Subcutaneous abdominal adipose tissue (tissue), 5 donors: ENCODE measurements around the gene LARP6.

Experiments used
- H3K27ac ChIP-seq: one replicate; pipeline ENCODE4 v1.7.0; 2013; ENCODE audit warnings: low read depth, mild to moderate bottlenecking, inconsistent platforms, low read length, moderate library complexity
- H3K27me3 ChIP-seq, 5 donors: one replicate each; pipeline ENCODE4 v1.7.0; 2013; ENCODE audit warnings: low read length in 5 of 5, inconsistent platforms in 1 of 5; ENCODE audit not compliant: control insufficient read depth in 5 of 5, insufficient read depth in 4 of 5
- H3K36me3 ChIP-seq, 5 donors: one replicate each; pipeline ENCODE4 v1.7.0; 2013; ENCODE audit warnings: low read length in 5 of 5; ENCODE audit not compliant: control insufficient read depth in 5 of 5, insufficient read depth in 5 of 5
- H3K4me1 ChIP-seq, 5 donors: one replicate each; pipeline ENCODE4 v1.7.0; 2013; ENCODE audit warnings: low read length in 5 of 5, mild to moderate bottlenecking in 3 of 5, moderate library complexity in 1 of 5; ENCODE audit not compliant: control insufficient read depth in 5 of 5, insufficient read depth in 5 of 5
- H3K4me3 ChIP-seq, 5 donors: one replicate each; pipeline ENCODE4 v1.7.0; 2013; ENCODE audit warnings: low read length in 5 of 5, low read depth in 1 of 5
- H3K9ac ChIP-seq, 5 donors: one replicate each; pipeline ENCODE4 v1.7.0; 2013; ENCODE audit warnings: low read length in 5 of 5, mild to moderate bottlenecking in 4 of 5, moderate library complexity in 3 of 5
- H3K9me3 ChIP-seq, 5 donors: one replicate each; pipeline ENCODE4 v1.7.0; 2013; ENCODE audit warnings: low read length in 5 of 5; ENCODE audit not compliant: control insufficient read depth in 5 of 5
- donor health status: healthy.
- donor health status: healthy.
- donor health status: healthy.
- donor health status: healthy.
- donor health status: healthy.

Gene LARP6

GRCh38 chr15:70799667-70800450 is 54.1 kb downstream of the LARP6 start:
- H3K4me3 ChIP-seq: no peak overlapping the region

GRCh38 chr15:70797464-70797863 is 56.5 kb downstream of the LARP6 start:
- no peaks in the 10 kb centered on the region for H3K36me3 ChIP-seq
- no peaks in the 10 kb centered on the region for H3K9me3 ChIP-seq
- no peak overlapping the region for H3K27ac ChIP-seq
- H3K27me3 ChIP-seq: no peaks in the 10 kb centered on the region
- H3K4me3 ChIP-seq: no peak overlapping the region
- peaks cover 2 to 16% (median 12%) of the 10 kb centered on the region in 5 donors for H3K4me1 ChIP-seq
- H3K9ac ChIP-seq: no peak overlapping the region

More at GRCh38 chr15:70799667-70800450, 54.1 kb downstream of the LARP6 start:
- no peaks in the 10 kb centered on the region for H3K27me3 ChIP-seq
- H3K27ac ChIP-seq: peak overlapping the region; percentile 14
- no peak overlapping the region for H3K9ac ChIP-seq
- H3K4me1 ChIP-seq: peaks cover 2 to 16% (median 12%) of the 10 kb centered on the region in 5 donors
- no peaks in the 10 kb centered on the region for H3K36me3 ChIP-seq
- H3K9me3 ChIP-seq: no peaks in the 10 kb centered on the region

- H3K9ac ChIP-seq: no peak overlapping the region
- H3K9me3 ChIP-seq: no peaks in the 10 kb centered on the region
- H3K4me1 ChIP-seq: peaks cover 2 to 16% (median 12%) of the 10 kb centered on the region in 5 donors
- no peak overlapping the region for H3K27ac ChIP-seq
- no peaks in the 10 kb centered on the region for H3K36me3 ChIP-seq
- H3K27me3 ChIP-seq: no peaks in the 10 kb centered on the region
- no peak overlapping the region for H3K4me3 ChIP-seq
Measured at GRCh38 chr15:70796516-70797310, 57.2 kb downstream of the LARP6 start.

- H3K27me3 ChIP-seq: no peaks in the 10 kb centered on the region
- H3K9ac ChIP-seq: no peak overlapping the region
- peaks cover 0 to 8% (median 8%) of the 10 kb centered on the region in 5 donors for H3K4me1 ChIP-seq
- no peak overlapping the region for H3K4me3 ChIP-seq
- no peaks in the 10 kb centered on the region for H3K9me3 ChIP-seq
- H3K27ac ChIP-seq: no peak overlapping the region
- H3K36me3 ChIP-seq: no peaks in the 10 kb centered on the region
Measured at GRCh38 chr15:70795311-70795665, 58.7 kb downstream of the LARP6 start.

- H3K27ac ChIP-seq: no peak overlapping the region
- no peak overlapping the region for H3K4me3 ChIP-seq
- peaks cover 0 to 3% (median 3%) of the 10 kb centered on the region in 5 donors for H3K4me1 ChIP-seq
- no peaks in the 10 kb centered on the region for H3K9me3 ChIP-seq
- no peaks in the 10 kb centered on the region for H3K27me3 ChIP-seq
- no peak overlapping the region for H3K9ac ChIP-seq
- H3K36me3 ChIP-seq: no peaks in the 10 kb centered on the region
Measured at GRCh38 chr15:70794596-70795310, 59.2 kb downstream of the LARP6 start.

- no peak overlapping the region for H3K4me3 ChIP-seq
- no peak overlapping the region for H3K9ac ChIP-seq
- no peak overlapping the region for H3K27ac ChIP-seq
Measured at GRCh38 chr15:70793694-70794093, 60.3 kb downstream of the LARP6 start.

DNA sequence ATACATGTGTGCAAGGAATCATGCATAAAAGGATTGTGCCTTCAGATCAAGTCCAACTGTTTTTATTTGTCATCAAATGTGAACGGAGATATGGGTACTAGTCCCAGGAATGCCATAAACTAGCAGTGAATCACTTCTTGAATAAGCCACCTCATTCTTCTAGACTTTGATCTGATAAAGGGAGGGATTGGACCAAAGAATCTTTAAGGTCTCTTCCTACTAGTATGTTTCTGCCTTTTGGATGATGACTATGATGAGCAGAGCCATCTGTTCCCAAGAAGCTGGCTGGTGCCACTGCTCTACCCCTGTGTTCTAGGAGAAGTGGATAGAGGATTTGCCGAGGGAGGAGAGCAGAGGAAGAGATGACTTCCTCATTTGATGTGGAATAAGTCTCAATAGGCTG is 61.8 kb downstream of the LARP6 start:
- Histone ChIP-seq H3K9ac (no peak overlapping the region), H3K36me3 (no peaks in the 10 kb centered on the region), H3K27me3 (no peaks in the 10 kb centered on the region), H3K27ac (no peak overlapping the region), H3K4me1 (no peaks in the 10 kb centered on the region), H3K4me3 (no peak overlapping the region), H3K9me3 (no peaks in the 10 kb centered on the region)

More at GRCh38 chr15:70793694-70794093, 60.3 kb downstream of the LARP6 start:
- H3K27me3 ChIP-seq: no peaks in the 10 kb centered on the region
- H3K36me3 ChIP-seq: no peaks in the 10 kb centered on the region
- no peaks in the 10 kb centered on the region for H3K9me3 ChIP-seq
- H3K4me1 ChIP-seq: no peaks in the 10 kb centered on the region

GRCh38 chr15:70791259-70791658 is 62.7 kb downstream of the LARP6 start:
- Histone ChIP-seq H3K9ac (no peak overlapping the region), H3K27ac (no peak overlapping the region), H3K9me3 (no peaks in the 10 kb centered on the region), H3K4me3 (no peak overlapping the region), H3K4me1 (no peaks in the 10 kb centered on the region), H3K36me3 (no peaks in the 10 kb centered on the region), H3K27me3 (no peaks in the 10 kb centered on the region)

DNA sequence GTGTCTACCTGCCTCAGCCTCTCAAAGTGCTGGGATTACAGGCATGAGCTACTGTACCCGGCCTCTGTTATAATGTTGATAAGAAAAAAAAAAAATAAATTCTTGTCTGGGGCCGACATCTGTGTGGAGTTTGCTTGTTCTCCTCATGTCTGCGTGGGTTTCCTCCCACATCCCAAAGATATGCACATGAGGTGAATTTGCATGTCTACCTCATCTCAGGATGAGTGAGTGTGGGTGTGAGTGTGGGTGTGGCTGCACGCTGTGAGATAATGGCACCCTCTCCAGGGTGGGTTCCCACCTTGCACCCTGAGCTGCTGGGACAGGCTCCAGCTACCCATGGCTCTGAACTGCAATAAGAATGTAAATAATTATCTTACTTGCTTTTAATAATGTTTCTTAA is 64.7 kb downstream of the LARP6 start:
- Histone ChIP-seq H3K27me3 (no peaks in the 10 kb centered on the region), H3K36me3 (no peaks in the 10 kb centered on the region), H3K9me3 (no peaks in the 10 kb centered on the region), H3K4me3 (no peak overlapping the region), H3K27ac (no peak overlapping the region), H3K4me1 (no peaks in the 10 kb centered on the region), H3K9ac (no peak overlapping the region)
